ENCODE measurements around the gene AHSP. TPM values are rescaled to one million over a fixed set of nuclear protein-coding genes. Genes with fewer than 3 reads are reported as not detected.
A peak's percentile ranks its signal among the peaks of the same experiment; 100 is the strongest.
"Not testable (repeated sequence)": the region's sequence is repeated elsewhere in the genome, so short reads cannot be mapped to it uniquely, and the experiment has no call there.

The AHSP gene
- polyA plus RNA-seq (2013), result 3.2 TPM

GRCh38 chr16:31527734-31528274 is at the start of gene AHSP:
Gene AHSP (plus strand): TSS chr16:31527900. CDS start chr16:31528140, 240 bp downstream.
- Histone ChIP-seq H3K4me3 (ENCODE audit: control insufficient read depth in 1 of 7, extremely low read depth in 1 of 7, insufficient read depth in 4 of 7, low read depth in 2 of 7, low read length in 6 of 7) (no peak within 1 kb of the TSS), H3K4me1 (ENCODE audit: control extremely low read depth in 1 of 4, control insufficient read depth in 4 of 4, insufficient read depth in 4 of 4, low read length in 3 of 4) (peaks cover 0 to 18% (median 9%) of the 10 kb centered on the region in 4 experiments), H3K27me3 (replicated peaks in 2 of 5; ENCODE audit: control insufficient read depth in 4 of 5, insufficient read depth in 5 of 5, low read length in 4 of 5) (peaks cover 0 to 4% (median 0%) of the 10 kb centered on the region in 5 experiments), H3K27ac (ENCODE audit: insufficient read depth in 1 of 2, low read depth in 1 of 2, low read length in 2 of 2, poor library complexity in 1 of 2, severe bottlenecking in 2 of 2) (no peak within 1 kb of the TSS), H3K36me3 (ENCODE audit: control insufficient read depth in 4 of 4, insufficient read depth in 4 of 4, low read length in 3 of 4) (no peaks in the 10 kb centered on the region), H3K9me3 (ENCODE audit: control extremely low read depth in 1 of 5, control insufficient read depth in 4 of 5, insufficient read depth in 2 of 5, low read depth in 1 of 5, low read length in 4 of 5) (no peaks in the 10 kb centered on the region)
- DNase-seq, result no peak
- WGBS (ENCODE audit: insufficient coverage), result 95% methylated on average over 6 of the region's 6 CpGs
- ChIA-PET POLR2A (no interaction called here), CTCF (interaction anchor here (1.3 kb wide), 1 partner anchor 14 kb away, joined by 3 read pairs; no protein-coding TSS in a partner anchor)

GRCh38 chr16:31478956-31479355 is 48.7 kb upstream of the AHSP start:
- Histone ChIP-seq H3K4me3 (ENCODE audit: control insufficient read depth in 1 of 7, extremely low read depth in 1 of 7, insufficient read depth in 4 of 7, low read depth in 2 of 7, low read length in 6 of 7) (no peak overlapping the region), H3K4me1 (ENCODE audit: control extremely low read depth in 1 of 4, control insufficient read depth in 4 of 4, insufficient read depth in 4 of 4, low read length in 3 of 4) (peaks cover 0 to 34% (median 30%) of the 10 kb centered on the region in 4 experiments)
- CTCF ChIA-PET, result interaction anchor here (1.0 to 1.3 kb wide), 2 partner anchors 18 to 278 kb away, joined by 3 to 7 read pairs; no protein-coding TSS in a partner anchor

GRCh38 chr16:31479751-31480150 is 47.9 kb upstream of the AHSP start:
- ChIA-PET POLR2A (no interaction called here), CTCF (interaction anchor here (0.6 to 1.3 kb wide), 2 partner anchors 218 to 534 kb away, joined by 3 to 4 read pairs; no protein-coding TSS in a partner anchor)
- no peak overlapping the region for H3K27ac ChIP-seq (ENCODE audit: insufficient read depth in 1 of 2, low read depth in 1 of 2, low read length in 2 of 2, poor library complexity in 1 of 2, severe bottlenecking in 2 of 2)
- 98% methylated on average over 8 of the region's 9 CpGs for whole genome bisulfite sequencing (ENCODE audit: insufficient coverage)
- H3K9me3 ChIP-seq (ENCODE audit: control extremely low read depth in 1 of 5, control insufficient read depth in 4 of 5, insufficient read depth in 2 of 5, low read depth in 1 of 5, low read length in 4 of 5), result no peaks in the 10 kb centered on the region
- peaks cover 0 to 2% (median 0%) of the 10 kb centered on the region in 4 experiments for H3K36me3 ChIP-seq (ENCODE audit: control insufficient read depth in 4 of 4, insufficient read depth in 4 of 4, low read length in 3 of 4)
- peaks cover 0 to 34% (median 31%) of the 10 kb centered on the region in 4 experiments for H3K4me1 ChIP-seq (ENCODE audit: control extremely low read depth in 1 of 4, control insufficient read depth in 4 of 4, insufficient read depth in 4 of 4, low read length in 3 of 4)
- H3K27me3 ChIP-seq (replicated peaks in 2 of 5; ENCODE audit: control insufficient read depth in 4 of 5, insufficient read depth in 5 of 5, low read length in 4 of 5), result no peaks in the 10 kb centered on the region
- DNase-seq, result no peak
- H3K4me3 ChIP-seq (ENCODE audit: control insufficient read depth in 1 of 7, extremely low read depth in 1 of 7, insufficient read depth in 4 of 7, low read depth in 2 of 7, low read length in 6 of 7), result no peak overlapping the region

More at GRCh38 chr16:31478956-31479355, 48.7 kb upstream of the AHSP start:
- Histone ChIP-seq H3K36me3 (ENCODE audit: control insufficient read depth in 4 of 4, insufficient read depth in 4 of 4, low read length in 3 of 4) (peaks cover 0 to 10% (median 0%) of the 10 kb centered on the region in 4 experiments), H3K27ac (ENCODE audit: insufficient read depth in 1 of 2, low read depth in 1 of 2, low read length in 2 of 2, poor library complexity in 1 of 2, severe bottlenecking in 2 of 2) (no peak overlapping the region), H3K9me3 (ENCODE audit: control extremely low read depth in 1 of 5, control insufficient read depth in 4 of 5, insufficient read depth in 2 of 5, low read depth in 1 of 5, low read length in 4 of 5) (no peaks in the 10 kb centered on the region), H3K27me3 (replicated peaks in 2 of 5; ENCODE audit: control insufficient read depth in 4 of 5, insufficient read depth in 5 of 5, low read length in 4 of 5) (no peaks in the 10 kb centered on the region)
- WGBS (ENCODE audit: insufficient coverage), result 100% methylated on average over 2 of the region's 3 CpGs
- no peak for DNase-seq
- POLR2A ChIA-PET, result interaction anchor here (0.6 kb wide), 2 partner anchors 228 to 969 kb away, joined by 3 to 4 read pairs; no protein-coding TSS in a partner anchor

- Histone ChIP-seq H3K4me1 (ENCODE audit: control extremely low read depth in 1 of 4, control insufficient read depth in 4 of 4, insufficient read depth in 4 of 4, low read length in 3 of 4) (peaks cover 0 to 33% (median 28%) of the 10 kb centered on the region in 4 experiments), H3K4me3 (ENCODE audit: control insufficient read depth in 1 of 7, extremely low read depth in 1 of 7, insufficient read depth in 4 of 7, low read depth in 2 of 7, low read length in 6 of 7) (no peak overlapping the region), H3K27ac (ENCODE audit: insufficient read depth in 1 of 2, low read depth in 1 of 2, low read length in 2 of 2, poor library complexity in 1 of 2, severe bottlenecking in 2 of 2) (no peak overlapping the region), H3K9me3 (ENCODE audit: control extremely low read depth in 1 of 5, control insufficient read depth in 4 of 5, insufficient read depth in 2 of 5, low read depth in 1 of 5, low read length in 4 of 5) (no peaks in the 10 kb centered on the region), H3K27me3 (replicated peaks in 2 of 5; ENCODE audit: control insufficient read depth in 4 of 5, insufficient read depth in 5 of 5, low read length in 4 of 5) (no peaks in the 10 kb centered on the region), H3K36me3 (ENCODE audit: control insufficient read depth in 4 of 4, insufficient read depth in 4 of 4, low read length in 3 of 4) (no peaks in the 10 kb centered on the region)
- ChIA-PET CTCF (interaction anchor here (1.2 to 2.9 kb wide), 3 partner anchors 21 to 217 kb away, joined by 4 to 7 read pairs (median 4); no protein-coding TSS in a partner anchor), POLR2A (no interaction called here)
- 25% methylated on average over 7 of the region's 7 CpGs for WGBS (ENCODE audit: insufficient coverage)
- DNase-seq, result peak in 2 of 3 donors; percentile 34 to 42
These were observed 46.7 kb upstream of the AHSP start for GRCh38 chr16:31480851-31481536.

- ChIA-PET CTCF (interaction anchor here (2.9 kb wide), 1 partner anchor 25 kb away, joined by 7 read pairs; no protein-coding TSS in a partner anchor), POLR2A (no interaction called here)
- 96% methylated on average over 3 of the region's 4 CpGs for WGBS (ENCODE audit: insufficient coverage)
- Histone ChIP-seq H3K27me3 (replicated peaks in 2 of 5; ENCODE audit: control insufficient read depth in 4 of 5, insufficient read depth in 5 of 5, low read length in 4 of 5) (no peaks in the 10 kb centered on the region), H3K9me3 (ENCODE audit: control extremely low read depth in 1 of 5, control insufficient read depth in 4 of 5, insufficient read depth in 2 of 5, low read depth in 1 of 5, low read length in 4 of 5) (no peaks in the 10 kb centered on the region), H3K36me3 (ENCODE audit: control insufficient read depth in 4 of 4, insufficient read depth in 4 of 4, low read length in 3 of 4) (no peaks in the 10 kb centered on the region), H3K4me3 (ENCODE audit: control insufficient read depth in 1 of 7, extremely low read depth in 1 of 7, insufficient read depth in 4 of 7, low read depth in 2 of 7, low read length in 6 of 7) (no peak within 1 kb of the TSS), H3K27ac (ENCODE audit: insufficient read depth in 1 of 2, low read depth in 1 of 2, low read length in 2 of 2, poor library complexity in 1 of 2, severe bottlenecking in 2 of 2) (no peak within 1 kb of the TSS), H3K4me1 (ENCODE audit: control extremely low read depth in 1 of 4, control insufficient read depth in 4 of 4, insufficient read depth in 4 of 4, low read length in 3 of 4) (peaks cover 0 to 29% (median 24%) of the 10 kb centered on the region in 4 experiments)
- no peak for DNase-seq
These were observed 44.6 kb upstream of the AHSP start, which contains the start of gene SLC5A2 for GRCh38 chr16:31483081-31483480. Gene SLC5A2 (plus strand): TSS chr16:31483123. CDS start chr16:31483137, 14 bp downstream.

GRCh38 chr16:31484048-31484447 is 43.7 kb upstream of the AHSP start:
- H3K36me3 ChIP-seq (ENCODE audit: control insufficient read depth in 4 of 4, insufficient read depth in 4 of 4, low read length in 3 of 4); POLR2A ChIA-PET; H3K4me3 ChIP-seq (ENCODE audit: control insufficient read depth in 1 of 7, extremely low read depth in 1 of 7, insufficient read depth in 4 of 7, low read depth in 2 of 7, low read length in 6 of 7); H3K9me3 ChIP-seq (ENCODE audit: control extremely low read depth in 1 of 5, control insufficient read depth in 4 of 5, insufficient read depth in 2 of 5, low read depth in 1 of 5, low read length in 4 of 5); H3K27ac ChIP-seq (ENCODE audit: insufficient read depth in 1 of 2, low read depth in 1 of 2, low read length in 2 of 2, poor library complexity in 1 of 2, severe bottlenecking in 2 of 2); CTCF ChIA-PET; DNase-seq; H3K27me3 ChIP-seq (replicated peaks in 2 of 5; ENCODE audit: control insufficient read depth in 4 of 5, insufficient read depth in 5 of 5, low read length in 4 of 5): not testable (repeated sequence)
- peaks cover 0 to 32% (median 31%) of the 10 kb centered on the region in 4 experiments for H3K4me1 ChIP-seq (ENCODE audit: control extremely low read depth in 1 of 4, control insufficient read depth in 4 of 4, insufficient read depth in 4 of 4, low read length in 3 of 4)
- WGBS (ENCODE audit: insufficient coverage), result 100% methylated on average over 2 of the region's 4 CpGs
